Large intestine (tissue), 3 donors: Measurements from ENCODE around the gene PEX6. TPM values are rescaled to one million over a fixed set of nuclear protein-coding genes. Genes with fewer than 3 reads are reported as not detected.

Experiments
- DNase-seq, 2 donors: peaks; one replicate each; pipeline versions ENCODE4 v3.0.0 to v3.0.0-alpha.2; 2013
- H3K27ac ChIP-seq: one replicate; pipeline ENCODE4 v1.5.1; 2013; ENCODE audit warnings: low read length
- H3K27me3 ChIP-seq: 2 replicates; pipeline ENCODE4 v1.6.1; 2013; ENCODE audit warnings: low read length; ENCODE audit not compliant: control insufficient read depth, insufficient read depth
- H3K36me3 ChIP-seq: 2 replicates; pipeline ENCODE4 v1.6.1; 2013; ENCODE audit warnings: low read length; ENCODE audit not compliant: control insufficient read depth, insufficient read depth
- H3K4me1 ChIP-seq: one replicate; pipeline ENCODE4 v1.6.1; 2013; ENCODE audit warnings: low read length; ENCODE audit not compliant: control insufficient read depth, insufficient read depth
- H3K4me3 ChIP-seq: one replicate; pipeline ENCODE4 v1.5.1; 2013; ENCODE audit warnings: low read length
- H3K9me3 ChIP-seq: one replicate; pipeline ENCODE4 v1.6.1; 2013; ENCODE audit warnings: mild to moderate bottlenecking, low read depth, low read length, moderate library complexity; ENCODE audit not compliant: control insufficient read depth
- WGBS: methylation state at CpG from one replicate; pipeline ENCODE4 v1.1.5; 2013; ENCODE audit warnings: low lambda C conversion rate; ENCODE audit not compliant: insufficient coverage; 5-methylcytosine and 5-hydroxymethylcytosine counted together
- polyA plus RNA-seq: library from polyadenylated mRNA; unstranded; fragments of 120-200 nt; gene quantifications from one replicate; pipeline ENCODE4 v1.2.1, GENCODE V29; 2013

PEX6 gene
- polyA plus RNA-seq, 1 donor: 35.7 TPM

DNA sequence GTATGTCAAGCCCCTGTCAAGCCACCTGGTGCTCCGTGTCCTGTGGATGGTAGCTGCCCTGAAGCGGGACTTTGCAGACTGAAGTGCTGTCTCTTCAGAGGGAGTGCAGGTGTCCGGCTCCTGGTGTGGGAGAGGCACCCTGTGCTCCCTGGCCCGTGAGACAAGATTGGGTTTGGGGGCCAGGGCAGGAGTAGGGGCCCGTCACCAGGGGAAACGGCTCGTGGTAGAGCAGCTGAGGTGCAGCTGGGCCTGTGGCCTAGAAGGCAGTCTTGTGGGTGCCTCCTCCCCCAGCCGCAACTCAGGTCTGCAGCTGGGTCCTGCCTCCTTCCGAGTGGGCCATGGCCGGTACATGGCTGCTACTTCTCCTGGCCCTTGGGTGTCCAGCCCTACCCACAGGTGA, 63.2 kb downstream of the PEX6 start, which contains the start of gene PTCRA:
TSS of gene PTCRA (plus strand) at position 322 of the 400 bp plus-strand sequence. CDS start at position 339, 17 bp downstream.
- Histone ChIP-seq H3K36me3 (no peaks in the 10 kb centered on the region), H3K4me1 (no peaks in the 10 kb centered on the region), H3K27ac (no peak within 1 kb of the TSS), H3K4me3 (no peak within 1 kb of the TSS), H3K9me3 (no peaks in the 10 kb centered on the region), H3K27me3 (no peaks in the 10 kb centered on the region)
- no peak for DNase-seq
- no CpG with 5 or more reads among the region's 10 CpGs for WGBS

GRCh38 chr6:42914546-42914945, 64.4 kb downstream of the PEX6 start:
- DNase-seq: no peak
- Histone ChIP-seq H3K36me3 (no peaks in the 10 kb centered on the region), H3K27ac (no peak overlapping the region), H3K27me3 (no peaks in the 10 kb centered on the region), H3K9me3 (no peaks in the 10 kb centered on the region), H3K4me1 (no peaks in the 10 kb centered on the region), H3K4me3 (no peak overlapping the region)
- WGBS: 73% methylated on average over 2 of the region's 4 CpGs

Other genes with a start within 250 kb of the PEX6 start
- 23.6 TPM for gene TBCC, start 233.1 kb downstream of the PEX6 start, polyA plus RNA-seq
- 13.0 TPM for gene BICRAL, start 197.1 kb downstream of the PEX6 start, polyA plus RNA-seq
- 90.6 TPM for gene RPL7L1, start 99.6 kb downstream of the PEX6 start, polyA plus RNA-seq
- 0.15 TPM for gene PTCRA, start 63.1 kb downstream of the PEX6 start, polyA plus RNA-seq
- gene CNPY3, start 49.7 kb downstream of the PEX6 start, polyA plus RNA-seq: 53.0 TPM
- gene GNMT, start 18.4 kb downstream of the PEX6 start, polyA plus RNA-seq: 0.54 TPM
- gene PPP2R5D, start 5.4 kb upstream of the PEX6 start, polyA plus RNA-seq: 62.0 TPM
- gene MEA1, start 34.8 kb upstream of the PEX6 start, polyA plus RNA-seq: 73.8 TPM
- gene KLHDC3, start 35.1 kb upstream of the PEX6 start, polyA plus RNA-seq: 91.8 TPM
- 52.1 TPM for gene RRP36, start 42.4 kb upstream of the PEX6 start, polyA plus RNA-seq
- gene CUL7, start 74.7 kb upstream of the PEX6 start, polyA plus RNA-seq: 40.7 TPM
- gene MRPL2, start 80.3 kb upstream of the PEX6 start, polyA plus RNA-seq: 56.1 TPM
- 170 TPM for gene KLC4, start 80.5 kb upstream of the PEX6 start, polyA plus RNA-seq
- 35.7 TPM for gene PTK7, start 97.1 kb upstream of the PEX6 start, polyA plus RNA-seq
- 30.1 TPM for gene SRF, start 192.1 kb upstream of the PEX6 start, polyA plus RNA-seq
- 42.5 TPM for gene CUL9, start 203.0 kb upstream of the PEX6 start, polyA plus RNA-seq